ENCODE results near the gene STAB2. TPM values are rescaled to one million over a fixed set of nuclear protein-coding genes. Genes with fewer than 3 reads are reported as not detected.

Gene STAB2
- total RNA-seq, 1 donor from 2014 or later: not detected

DNA sequence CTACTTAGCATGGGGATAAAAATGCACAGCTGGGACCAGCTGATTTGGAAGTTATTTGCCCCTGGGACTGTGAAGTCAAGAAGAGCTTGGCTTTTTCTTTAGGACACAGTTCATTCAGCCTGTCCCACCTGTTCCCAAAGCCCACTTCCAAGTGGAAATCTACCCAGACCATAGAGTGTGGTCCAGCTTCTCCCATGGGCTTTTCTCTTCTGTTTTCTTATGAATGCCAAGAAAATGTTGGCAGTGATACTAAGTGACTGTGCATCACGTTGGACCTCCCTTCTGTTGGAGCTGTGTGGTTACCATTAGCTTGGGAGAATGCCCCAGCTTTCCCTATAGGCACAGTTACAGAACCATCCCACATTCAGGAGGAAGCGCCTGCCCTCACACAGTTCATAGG is 164.5 kb downstream of the STAB2 start:
- H3K36me3 Mint-ChIP-seq (ENCODE audit: low read depth): peaks cover 5% of the 10 kb centered on the region
- no peaks in the 10 kb centered on the region for H3K9me3 Mint-ChIP-seq (ENCODE audit: low read depth)
- TF ChIP-seq, protein P1, sequence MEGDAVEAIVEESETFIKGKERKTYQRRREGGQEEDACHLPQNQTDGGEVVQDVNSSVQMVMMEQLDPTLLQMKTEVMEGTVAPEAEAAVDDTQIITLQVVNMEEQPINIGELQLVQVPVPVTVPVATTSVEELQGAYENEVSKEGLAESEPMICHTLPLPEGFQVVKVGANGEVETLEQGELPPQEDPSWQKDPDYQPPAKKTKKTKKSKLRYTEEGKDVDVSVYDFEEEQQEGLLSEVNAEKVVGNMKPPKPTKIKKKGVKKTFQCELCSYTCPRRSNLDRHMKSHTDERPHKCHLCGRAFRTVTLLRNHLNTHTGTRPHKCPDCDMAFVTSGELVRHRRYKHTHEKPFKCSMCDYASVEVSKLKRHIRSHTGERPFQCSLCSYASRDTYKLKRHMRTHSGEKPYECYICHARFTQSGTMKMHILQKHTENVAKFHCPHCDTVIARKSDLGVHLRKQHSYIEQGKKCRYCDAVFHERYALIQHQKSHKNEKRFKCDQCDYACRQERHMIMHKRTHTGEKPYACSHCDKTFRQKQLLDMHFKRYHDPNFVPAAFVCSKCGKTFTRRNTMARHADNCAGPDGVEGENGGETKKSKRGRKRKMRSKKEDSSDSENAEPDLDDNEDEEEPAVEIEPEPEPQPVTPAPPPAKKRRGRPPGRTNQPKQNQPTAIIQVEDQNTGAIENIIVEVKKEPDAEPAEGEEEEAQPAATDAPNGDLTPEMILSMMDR (IDR thresholded peaks at IDR 0.05): no peak
- no peak overlapping the region for H3K27ac Mint-ChIP-seq (ENCODE audit: unreplicated experiment)
- H3K27me3 Mint-ChIP-seq (ENCODE audit: low read depth): no peaks in the 10 kb centered on the region
- H3K4me3 Mint-ChIP-seq (ENCODE audit: unreplicated experiment): no peak overlapping the region
- no peak for DNase-seq (ENCODE audit: low spot score)
- H3K4me1 Mint-ChIP-seq (ENCODE audit: low read depth): peaks cover 3% of the 10 kb centered on the region

DNA sequence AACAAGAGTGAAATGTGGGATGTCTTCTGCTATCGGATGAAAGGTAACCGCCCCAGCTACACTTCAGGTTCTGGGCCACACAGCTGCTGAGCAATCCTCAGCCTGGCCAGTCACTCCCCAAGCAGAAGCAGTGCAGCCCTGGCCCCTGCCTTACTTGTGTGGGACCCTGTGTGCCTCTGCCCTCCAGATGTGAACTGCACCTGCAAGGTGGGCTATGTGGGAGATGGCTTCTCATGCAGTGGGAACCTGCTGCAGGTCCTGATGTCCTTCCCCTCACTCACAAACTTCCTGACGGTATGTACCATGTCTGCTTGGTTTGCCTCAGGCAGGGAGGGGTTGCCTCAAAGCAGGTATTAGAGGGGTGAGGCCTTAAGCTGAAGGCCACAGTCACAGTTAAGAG is 168.4 kb downstream of the STAB2 start:
- Mint-ChIP-seq H3K27me3 (ENCODE audit: low read depth) (no peaks in the 10 kb centered on the region), H3K4me1 (ENCODE audit: low read depth) (peaks cover 3% of the 10 kb centered on the region), H3K9me3 (ENCODE audit: low read depth) (no peaks in the 10 kb centered on the region)

DNA sequence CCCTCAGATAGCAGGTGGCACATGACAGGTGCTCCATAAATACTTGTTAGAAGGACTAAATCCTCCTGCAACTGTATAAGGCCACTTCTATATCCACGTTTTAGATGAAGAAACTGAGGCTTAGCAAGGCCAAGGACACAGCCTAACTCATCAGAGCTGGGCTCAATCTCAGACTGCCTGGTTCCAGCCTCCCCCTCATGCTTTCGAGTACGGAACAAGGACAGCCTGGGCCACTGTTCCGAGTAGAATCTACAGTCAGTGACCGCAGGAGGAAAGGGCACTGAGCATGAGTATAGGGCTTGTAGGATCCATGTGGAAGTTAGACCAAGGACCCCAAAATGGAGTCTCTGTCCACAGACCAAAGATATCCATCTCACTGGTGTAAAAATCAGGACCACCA is 169.4 kb downstream of the STAB2 start:
- peaks cover 18% of the 10 kb centered on the region for H3K36me3 Mint-ChIP-seq (ENCODE audit: low read depth)
- TF ChIP-seq, protein P1 (IDR thresholded peaks at IDR 0.05): no peak
- DNase-seq (ENCODE audit: low spot score): no peak
- no peaks in the 10 kb centered on the region for H3K9me3 Mint-ChIP-seq (ENCODE audit: low read depth)
- no peak overlapping the region for H3K27ac Mint-ChIP-seq (ENCODE audit: unreplicated experiment)
- no peaks in the 10 kb centered on the region for H3K27me3 Mint-ChIP-seq (ENCODE audit: low read depth)
- no peak overlapping the region for H3K4me3 Mint-ChIP-seq (ENCODE audit: unreplicated experiment)
- H3K4me1 Mint-ChIP-seq (ENCODE audit: low read depth): peaks cover 3% of the 10 kb centered on the region

More for the DNA sequence above, 168.4 kb downstream of the STAB2 start:
- Mint-ChIP-seq H3K27ac (ENCODE audit: unreplicated experiment) (no peak overlapping the region), H3K4me3 (ENCODE audit: unreplicated experiment) (no peak overlapping the region), H3K36me3 (ENCODE audit: low read depth) (peaks cover 15% of the 10 kb centered on the region)
- no peak for DNase-seq (ENCODE audit: low spot score)
- TF ChIP-seq, protein P1 (IDR thresholded peaks at IDR 0.05): no peak

DNA sequence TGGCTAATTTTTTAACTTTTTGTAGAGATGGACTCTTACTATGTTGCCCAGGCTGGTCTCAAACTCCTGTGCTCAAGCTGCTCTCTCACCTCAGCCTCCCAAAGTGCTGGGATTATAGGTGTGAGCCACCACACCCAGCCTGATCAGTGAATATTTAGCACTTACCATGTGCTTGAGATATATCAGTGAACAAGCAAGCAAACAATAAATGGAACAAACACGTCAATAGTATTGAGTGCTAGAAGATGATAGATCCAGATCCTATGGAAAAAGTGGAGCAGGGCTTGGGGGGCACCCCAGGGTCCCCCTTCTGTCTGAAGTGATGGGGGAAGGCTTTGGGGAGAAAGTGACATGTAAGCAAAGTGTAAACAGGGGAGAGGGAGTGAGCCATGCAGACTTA is 170.2 kb downstream of the STAB2 start:
- H3K9me3 Mint-ChIP-seq (ENCODE audit: low read depth): no peaks in the 10 kb centered on the region

DNA sequence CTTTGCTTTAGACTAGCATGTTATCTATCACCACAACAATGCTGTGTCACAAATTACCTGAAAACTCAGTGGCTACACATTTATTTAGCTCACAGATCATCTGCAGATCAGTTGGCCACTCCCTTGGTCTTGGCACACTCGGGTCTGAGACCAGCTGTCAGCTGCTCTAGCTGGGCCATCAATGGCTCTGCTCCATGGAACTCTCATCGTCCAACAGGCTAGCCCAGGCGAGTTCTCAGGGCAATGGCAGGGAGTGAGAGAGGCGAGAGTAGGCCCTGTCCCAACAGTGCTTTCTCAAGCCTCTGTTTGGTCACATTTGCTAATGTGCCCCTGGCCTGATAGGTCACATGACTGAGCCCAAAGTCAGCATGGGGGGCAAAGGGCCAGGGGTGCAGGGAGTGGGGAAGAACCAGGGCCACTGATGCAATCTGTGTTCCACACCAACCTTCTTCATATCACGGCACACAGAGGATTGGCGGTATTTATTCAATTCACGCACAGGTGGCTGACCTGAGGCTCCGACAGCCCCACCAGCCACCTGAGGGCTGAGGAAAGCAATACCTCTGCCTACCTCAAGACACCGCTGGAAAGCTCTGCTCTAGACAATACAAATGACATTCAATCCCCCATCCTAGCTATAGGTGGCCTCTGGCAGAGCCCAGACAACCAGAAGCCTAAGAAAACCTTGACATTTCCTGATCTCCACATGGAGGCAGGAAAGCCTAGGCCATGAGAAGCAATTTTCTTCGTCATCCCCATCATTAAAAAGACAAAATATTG is 171.4 kb downstream of the STAB2 start:
- Mint-ChIP-seq H3K27me3 (ENCODE audit: low read depth) (no peaks in the 10 kb centered on the region), H3K9me3 (ENCODE audit: low read depth) (no peaks in the 10 kb centered on the region), H3K4me1 (ENCODE audit: low read depth) (no peaks in the 10 kb centered on the region), H3K36me3 (ENCODE audit: low read depth) (peaks cover 27% of the 10 kb centered on the region), H3K27ac (ENCODE audit: unreplicated experiment) (no peak overlapping the region), H3K4me3 (ENCODE audit: unreplicated experiment) (no peak overlapping the region)
- TF ChIP-seq, protein P1 (IDR thresholded peaks at IDR 0.05): no peak
- DNase-seq (ENCODE audit: low spot score): no peak

More for the DNA sequence above, 170.2 kb downstream of the STAB2 start:
- Mint-ChIP-seq H3K4me3 (ENCODE audit: unreplicated experiment) (no peak overlapping the region), H3K4me1 (ENCODE audit: low read depth) (no peaks in the 10 kb centered on the region), H3K27me3 (ENCODE audit: low read depth) (no peaks in the 10 kb centered on the region), H3K36me3 (ENCODE audit: low read depth) (peaks cover 21% of the 10 kb centered on the region), H3K27ac (ENCODE audit: unreplicated experiment) (no peak overlapping the region)
- DNase-seq (ENCODE audit: low spot score): no peak
- TF ChIP-seq, protein P1 (IDR thresholded peaks at IDR 0.05): no peak

All from chondrocyte (in vitro differentiated cells).